GM18511 (cell line): Measurements from ENCODE around the gene GRIK1.

ENCODE experiments used
- ATAC-seq: cut with Tn5 transposase; IDR thresholded peaks from one replicate; pipeline ENCODE4 v1.9.1; 2021; ENCODE audit warnings: mild to moderate bottlenecking, moderate library complexity; ENCODE audit not compliant: unreplicated experiment

Gene GRIK1

DNA sequence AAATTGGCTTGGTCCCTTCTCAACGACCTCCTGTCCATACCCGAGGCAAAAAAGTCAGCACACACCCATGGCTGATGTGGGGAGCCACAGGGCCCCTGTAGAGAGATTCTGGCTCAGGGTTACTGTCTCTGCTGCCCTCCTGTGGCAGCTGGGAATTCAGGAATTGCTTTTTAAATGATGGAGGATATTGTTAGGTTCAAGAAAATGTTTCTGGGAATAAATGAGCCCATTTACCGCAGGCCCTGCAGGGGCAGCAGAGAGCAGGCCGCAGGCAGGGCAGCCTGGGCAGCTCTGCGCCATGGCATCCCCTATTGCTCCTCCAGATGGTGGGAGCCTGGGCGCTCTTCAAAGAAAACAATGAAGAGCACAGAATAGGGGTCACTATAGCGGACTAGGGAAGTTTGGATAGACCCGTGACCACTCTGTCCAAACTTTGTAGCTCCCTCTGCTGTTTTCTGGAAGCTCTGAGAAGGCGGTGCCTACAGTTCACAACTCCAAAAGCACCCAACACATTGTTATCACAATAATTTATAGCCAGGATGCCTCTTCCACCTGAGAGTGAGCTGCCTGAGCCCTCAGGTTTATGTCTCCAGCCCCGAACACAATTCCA is 440.0 kb downstream of the GRIK1 start:
- no peak for ATAC-seq

DNA sequence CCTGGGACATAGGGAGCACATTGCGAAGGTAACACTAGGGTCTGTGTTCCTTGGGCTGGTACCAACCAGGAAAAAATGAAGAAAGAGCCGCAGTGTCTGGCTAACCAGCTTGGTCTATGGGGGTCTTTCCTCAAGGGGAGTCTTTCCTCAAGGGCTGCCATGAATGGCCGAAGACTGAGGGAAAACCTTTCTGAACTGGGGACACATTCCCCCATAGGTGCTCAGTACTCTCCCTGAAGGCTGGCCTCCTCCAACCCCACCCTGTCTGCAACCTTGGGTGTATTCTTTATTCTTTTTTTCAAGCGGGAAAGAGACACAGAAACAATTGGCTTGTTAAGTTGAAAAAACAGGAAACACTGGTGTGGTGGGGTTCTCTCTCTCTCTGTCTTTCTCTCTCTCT is 440.6 kb downstream of the GRIK1 start:
- no peak for ATAC-seq

DNA sequence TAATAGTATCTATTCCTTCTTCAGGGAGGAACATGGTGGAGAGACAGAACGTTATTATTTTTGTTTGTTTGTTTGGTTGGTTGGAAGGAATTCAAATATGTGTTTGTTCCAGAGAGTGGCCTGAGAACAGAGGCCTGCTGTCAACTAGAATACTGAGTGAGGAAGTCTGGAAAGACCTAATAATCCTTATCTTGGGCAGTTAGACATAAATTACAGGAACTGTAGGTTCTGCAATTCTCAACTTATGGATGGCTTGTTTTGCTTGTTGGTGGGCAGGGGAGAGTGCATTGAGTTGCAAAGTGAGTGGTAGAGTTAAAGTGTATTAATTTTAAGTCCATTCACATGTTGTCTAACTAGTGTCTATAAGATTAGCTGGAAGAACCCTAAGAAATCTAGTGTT is 443.5 kb downstream of the GRIK1 start:
- ATAC-seq = no peak

DNA sequence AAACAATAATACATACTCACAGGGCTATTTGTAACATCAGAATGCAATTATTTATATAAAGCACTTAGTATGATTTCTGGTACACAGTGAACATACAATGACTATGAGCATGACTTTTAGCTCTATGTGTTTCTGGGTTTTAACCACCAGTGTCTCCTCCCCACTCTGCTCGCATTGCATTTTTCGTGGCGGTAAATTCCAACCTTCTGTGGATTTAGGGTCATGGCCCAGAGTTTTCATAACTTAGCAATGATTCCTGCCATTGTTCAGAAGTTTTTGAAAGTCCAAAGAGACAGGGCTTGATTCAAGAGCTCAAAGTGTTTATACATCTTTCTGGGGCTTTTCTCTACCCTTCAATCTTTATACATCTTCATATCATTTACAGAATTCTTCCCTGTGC is 449.8 kb downstream of the GRIK1 start:
- ATAC-seq = no peak

DNA sequence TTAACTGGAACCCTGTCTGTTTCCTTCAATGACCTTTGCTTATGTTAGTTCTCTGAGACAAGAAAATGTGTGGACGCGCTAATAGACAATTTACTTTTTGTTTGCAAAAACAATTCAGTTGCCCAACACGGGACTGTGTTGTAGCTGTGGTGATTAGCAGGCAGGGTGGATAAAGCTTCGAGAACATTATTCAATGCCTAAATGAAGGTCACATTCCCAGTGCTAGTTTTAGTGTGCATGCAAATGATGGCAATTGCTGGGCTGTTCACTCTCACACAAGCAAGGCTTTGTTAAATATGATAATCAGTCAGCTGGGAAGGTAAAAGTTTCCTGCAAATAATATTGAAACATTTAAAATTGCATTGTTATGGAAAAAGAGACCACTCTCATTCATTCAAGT is 452.6 kb downstream of the GRIK1 start:
- ATAC-seq = no peak
